Measurements from ENCODE around the gene AGPAT3.

AGPAT3 gene

DNA sequence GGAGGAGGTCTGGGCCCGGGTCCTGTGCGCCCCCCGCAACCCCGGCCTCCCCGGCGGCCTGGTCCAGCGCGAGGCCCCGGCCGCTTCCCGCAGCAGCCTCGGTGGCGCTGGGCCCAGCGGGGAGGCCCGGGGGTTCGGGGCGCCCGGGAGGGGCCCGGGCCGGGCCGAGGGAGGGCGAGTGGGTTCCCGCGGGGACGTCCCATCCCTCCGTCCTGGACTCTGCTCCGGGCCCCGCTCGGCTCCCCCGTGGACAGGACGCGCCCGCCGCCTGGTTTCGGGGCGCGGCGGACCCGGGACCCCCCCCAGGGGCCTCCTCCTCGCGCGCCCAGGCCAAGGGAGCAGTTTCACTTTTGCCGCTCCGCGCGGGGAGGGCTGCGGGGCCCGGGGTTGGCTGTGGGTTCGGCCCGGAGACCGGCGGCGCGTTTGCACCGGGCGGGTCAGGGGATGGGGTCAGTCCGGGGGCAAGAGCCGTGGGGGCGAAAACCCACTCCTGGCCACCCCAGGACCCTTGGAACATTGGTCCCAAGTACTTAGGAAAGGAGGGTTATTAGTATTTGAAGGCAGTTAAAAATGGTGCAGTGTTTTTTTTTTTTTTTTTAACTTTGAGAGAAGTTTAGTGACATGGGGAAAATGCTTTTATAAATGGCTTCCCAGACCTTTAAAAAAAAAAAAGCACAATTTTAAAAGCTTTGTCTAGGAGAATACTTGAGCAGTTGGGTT, 677 bp downstream of the AGPAT3 start:
- no peak for DNase-seq

DNA sequence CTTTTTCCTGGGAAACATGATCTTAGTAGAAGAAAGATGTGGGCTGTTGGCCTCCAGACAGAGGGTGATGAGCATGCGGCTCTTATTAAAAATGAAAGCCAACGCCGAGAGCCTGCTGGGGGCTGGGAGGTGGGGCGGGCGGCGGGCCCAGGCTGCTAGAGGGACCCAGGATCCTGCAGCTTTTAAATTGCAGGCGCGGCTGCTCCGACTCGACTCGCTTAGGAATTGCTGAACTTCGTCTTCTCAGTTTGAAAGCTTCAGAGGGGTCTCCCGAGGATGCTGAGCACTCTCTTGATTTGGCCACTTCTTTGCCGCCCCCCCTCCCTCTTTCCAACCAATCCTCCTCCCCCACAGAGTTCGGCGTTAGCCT, 1.2 kb downstream of the AGPAT3 start:
- DNase-seq = no peak

DNA sequence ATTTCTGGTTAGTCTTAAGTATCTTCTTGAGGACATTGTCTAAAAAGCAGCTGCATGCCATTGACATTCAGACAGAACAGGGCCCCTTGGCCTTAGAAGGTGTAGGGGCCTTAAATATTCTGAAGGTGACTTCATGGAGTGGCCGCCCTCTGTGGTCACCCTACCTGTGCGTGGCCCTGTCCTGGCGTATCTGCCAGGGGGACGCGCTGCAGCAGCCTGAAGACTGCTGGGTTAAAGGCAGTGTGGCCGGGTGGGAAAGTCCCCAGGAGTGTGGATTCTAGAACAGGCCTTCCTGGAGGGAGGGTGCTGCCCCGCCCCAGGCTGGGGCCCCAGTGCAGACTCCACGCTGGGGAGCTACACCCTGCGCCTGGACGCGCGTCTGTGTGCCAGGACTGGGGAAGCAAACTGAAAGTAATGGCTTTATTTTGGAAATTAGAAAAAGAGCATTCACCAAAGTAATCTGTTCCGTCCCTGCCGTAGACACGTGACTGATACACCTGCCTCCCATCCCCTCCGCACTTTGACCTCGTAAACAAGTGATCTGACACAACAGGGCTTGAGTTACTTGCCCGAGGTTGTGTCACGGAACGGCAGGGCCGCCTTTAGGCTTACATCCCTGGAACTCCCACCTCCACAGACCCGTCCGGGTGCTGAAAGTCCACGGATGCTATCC, 1.8 kb downstream of the AGPAT3 start:
- DNase-seq = no peak

DNA sequence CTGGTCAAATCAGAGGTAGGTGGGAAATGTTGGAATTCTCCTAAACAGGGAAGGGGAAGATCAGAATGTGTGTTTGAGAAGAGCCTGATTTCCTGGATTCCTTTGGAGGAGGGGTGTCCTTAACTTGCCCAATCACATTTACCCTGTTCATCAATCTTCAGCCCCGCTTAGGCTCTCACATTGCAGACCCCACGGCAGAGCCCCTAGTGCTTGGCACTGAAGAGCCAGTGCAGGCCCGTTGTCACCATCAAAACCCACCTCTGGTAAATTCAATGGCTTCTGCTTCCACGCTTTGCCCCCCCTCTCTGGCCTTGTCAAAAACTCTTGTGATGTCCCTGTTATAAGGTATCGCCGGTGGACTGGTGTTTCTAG, 2.3 kb downstream of the AGPAT3 start:
- DNase-seq = no peak

DNA sequence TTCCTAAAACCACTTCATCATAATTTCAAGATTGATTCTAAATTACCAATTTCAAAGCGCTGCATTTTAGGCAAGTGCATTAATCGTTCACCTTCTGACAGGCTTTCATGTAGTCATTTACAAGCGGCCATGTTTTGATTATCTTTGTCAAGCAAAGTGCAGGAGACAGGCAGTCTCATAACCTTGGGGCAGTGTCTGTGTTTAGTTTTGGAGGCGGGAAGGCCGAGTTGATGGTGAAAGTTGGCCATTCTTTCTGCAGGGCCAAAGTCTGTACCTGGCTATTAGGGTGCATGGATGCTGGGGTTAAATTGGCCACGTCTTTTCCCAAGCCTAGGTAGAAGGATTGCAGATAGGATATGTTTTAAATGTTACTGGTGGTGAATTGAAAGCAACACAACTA, 2.9 kb downstream of the AGPAT3 start:
- no peak for DNase-seq

DNA sequence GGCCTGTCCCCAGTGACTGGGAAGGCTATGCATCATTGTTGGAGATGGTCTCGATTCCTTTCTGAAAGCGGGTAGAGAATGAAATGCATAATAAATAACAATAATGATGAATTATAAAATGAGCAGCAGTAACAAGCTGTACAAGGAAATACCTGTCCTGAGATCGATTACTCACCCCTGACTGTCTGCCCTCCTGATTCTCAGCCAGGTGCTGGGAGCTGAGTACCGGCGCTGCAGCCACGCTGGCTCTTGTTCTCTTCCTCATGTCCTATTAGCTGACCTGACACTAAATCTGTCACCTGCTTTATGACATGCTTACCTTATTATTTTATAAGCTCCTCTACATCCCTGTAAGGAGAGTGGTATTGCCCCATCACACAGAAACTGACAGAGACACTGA, 3.4 kb downstream of the AGPAT3 start:
- no peak for DNase-seq

DNA sequence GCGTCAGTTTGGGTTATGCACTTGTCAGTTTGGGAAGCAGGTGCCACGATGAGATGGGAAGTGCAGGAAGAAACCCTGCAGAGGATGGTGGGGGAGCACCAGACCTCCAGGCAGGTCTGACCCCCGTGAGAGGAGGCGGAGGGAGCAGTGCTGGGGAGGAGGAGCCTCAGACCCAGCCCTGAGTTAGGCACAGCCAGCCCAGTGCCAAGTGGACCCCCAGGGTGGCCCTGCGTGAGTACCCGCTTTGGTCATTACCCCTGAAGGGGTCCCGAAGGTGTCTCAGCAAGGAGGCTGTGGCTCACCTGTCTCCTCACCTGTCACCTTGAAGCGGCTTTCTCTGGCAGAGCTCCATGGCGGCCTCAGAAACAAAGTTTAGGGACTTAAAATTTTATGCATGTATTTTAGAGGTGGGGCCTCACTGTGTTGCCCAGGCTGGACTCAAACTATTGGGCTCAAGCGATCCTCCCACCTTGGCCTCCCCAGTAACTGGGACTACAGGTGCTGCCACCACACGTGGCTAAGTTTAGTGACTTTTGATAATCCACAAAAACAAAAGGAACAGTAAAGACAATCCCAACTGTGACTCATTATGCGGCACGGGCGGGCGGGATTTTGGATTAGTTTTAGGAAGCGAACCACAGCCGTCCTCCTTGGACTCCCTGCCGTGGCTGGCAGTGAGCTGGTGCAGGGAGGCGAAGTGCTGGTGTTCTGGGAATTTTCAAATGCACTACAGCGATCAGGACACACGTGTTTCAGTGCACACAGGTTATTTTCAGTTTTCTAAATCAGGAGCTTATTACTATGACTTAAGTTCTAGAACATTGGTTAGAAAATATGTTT, 4.7 kb downstream of the AGPAT3 start:
- DNase-seq = no peak

DNA sequence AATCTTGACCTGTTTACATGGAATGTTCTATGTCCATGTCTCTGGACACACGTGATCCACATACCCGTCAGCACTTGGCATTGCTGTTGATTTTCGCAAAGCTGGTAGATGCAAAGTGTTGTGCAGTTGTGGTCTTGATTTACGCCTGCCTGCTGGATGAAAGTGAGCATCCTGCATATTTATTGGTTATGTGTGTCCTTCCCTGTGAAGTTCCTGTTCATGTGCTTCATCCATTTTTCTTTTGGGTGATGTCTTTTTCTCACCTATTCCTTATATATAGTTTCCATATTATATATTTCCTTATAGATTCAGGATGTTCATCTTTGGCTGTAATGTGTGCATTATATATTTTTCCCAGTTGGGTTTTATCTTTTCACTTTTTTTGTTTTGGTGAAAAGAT, 6.5 kb downstream of the AGPAT3 start:
- DNase-seq = no peak

DNA sequence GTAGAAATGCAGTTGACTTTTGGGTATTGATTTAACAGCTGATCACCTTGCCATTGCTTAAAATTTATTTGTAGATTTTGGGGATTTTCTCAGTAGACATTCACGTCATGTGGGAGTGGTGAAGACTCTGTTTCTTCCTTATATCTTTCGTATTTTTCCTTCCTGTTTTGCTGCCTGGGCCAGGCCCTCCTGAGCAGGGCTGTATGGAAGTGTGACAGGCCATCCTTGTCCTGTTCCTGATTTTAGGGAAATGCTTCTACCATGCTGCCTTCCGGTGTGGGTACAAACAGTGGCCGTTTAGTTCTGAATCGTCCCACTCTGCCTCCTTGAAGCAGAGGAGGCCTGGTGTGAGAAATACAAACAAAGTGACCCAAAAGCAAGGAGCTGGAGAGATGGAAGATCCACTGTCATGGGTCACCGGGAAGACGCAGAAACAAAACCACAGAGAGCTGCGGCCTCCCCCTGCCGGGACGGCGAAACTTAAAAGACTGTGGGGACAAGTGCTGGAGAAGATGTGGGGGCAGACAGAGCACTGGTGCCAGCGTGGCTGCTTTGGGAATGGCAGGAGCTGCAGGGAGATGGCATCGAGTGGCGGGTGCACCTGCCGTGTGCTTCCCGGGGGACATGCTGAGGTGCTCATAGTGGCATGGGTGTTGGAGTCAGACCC, 7.6 kb downstream of the AGPAT3 start:
- no peak for DNase-seq

DNA sequence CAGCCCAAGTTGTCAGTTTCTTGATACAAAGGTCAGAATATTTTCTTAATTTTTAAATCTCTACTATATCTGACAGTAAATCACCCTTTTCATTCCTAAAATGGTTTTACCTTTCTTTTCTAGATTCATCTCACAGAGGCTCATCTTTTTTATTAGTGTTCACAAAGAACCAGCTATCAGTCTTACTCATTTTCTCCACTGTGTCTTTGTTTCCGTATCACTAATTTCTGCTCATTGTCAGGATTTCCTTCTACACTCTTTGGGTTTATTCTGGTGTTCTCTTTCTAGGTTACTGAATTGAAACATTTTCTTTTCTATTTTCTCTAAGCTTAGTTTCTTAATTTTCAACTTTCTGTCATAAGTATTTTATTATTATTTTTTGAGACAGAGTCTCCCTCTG, 8.7 kb downstream of the AGPAT3 start:
- no peak for DNase-seq

DNA sequence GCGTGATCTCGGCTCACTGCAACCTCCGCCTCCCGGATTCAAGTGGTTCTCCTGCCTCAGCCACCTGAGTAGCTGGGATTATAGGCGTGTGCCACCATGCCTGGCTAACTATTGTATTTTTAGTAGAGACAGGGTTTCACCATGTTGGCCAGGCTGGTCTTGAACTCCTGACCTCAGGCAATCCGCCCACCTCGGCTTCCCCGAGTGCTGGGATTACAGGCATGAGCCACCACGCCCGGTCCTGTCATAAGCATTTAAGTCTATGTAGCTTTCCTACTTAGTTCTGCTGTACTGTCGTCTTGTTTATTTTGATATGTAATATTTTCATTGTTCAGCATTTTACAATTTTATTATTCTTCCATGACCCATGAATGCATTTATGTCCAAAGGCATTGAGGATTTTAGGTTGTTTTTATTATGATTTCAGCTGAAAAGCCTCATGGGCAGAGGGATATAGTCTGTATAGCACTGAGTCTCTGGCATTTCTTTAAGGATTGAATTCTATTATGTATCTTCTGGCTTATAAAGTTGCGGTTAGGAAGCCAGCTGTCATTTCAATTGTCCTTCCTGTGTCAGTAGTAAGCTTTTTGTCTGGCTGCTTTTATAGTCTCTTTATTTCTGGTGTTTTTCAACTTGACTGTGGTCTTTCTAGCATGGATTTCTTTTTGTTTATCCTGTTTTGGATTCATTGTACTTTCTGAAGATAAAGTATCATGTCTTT, 9.2 kb downstream of the AGPAT3 start:
- DNase-seq = no peak

DNA sequence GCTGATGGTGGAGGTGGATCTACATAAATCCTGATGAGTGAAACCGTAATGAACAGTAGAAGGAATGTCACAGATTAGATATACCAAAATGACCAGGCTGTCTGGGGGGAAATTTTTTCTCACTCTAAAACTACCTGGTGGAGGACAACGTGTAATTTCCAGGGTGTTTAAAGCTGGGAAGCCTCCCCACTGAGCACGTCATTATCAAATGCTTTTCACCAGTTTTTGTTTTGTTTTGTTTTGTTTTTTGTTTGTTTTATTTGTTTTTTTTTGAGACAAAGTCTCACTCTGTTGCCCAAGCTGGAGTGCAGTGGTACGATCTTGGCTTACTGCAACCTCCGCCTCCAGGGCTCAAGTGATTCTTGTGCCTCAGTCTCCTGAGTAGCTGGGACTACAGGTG, 11.6 kb downstream of the AGPAT3 start:
- DNase-seq = no peak

DNA sequence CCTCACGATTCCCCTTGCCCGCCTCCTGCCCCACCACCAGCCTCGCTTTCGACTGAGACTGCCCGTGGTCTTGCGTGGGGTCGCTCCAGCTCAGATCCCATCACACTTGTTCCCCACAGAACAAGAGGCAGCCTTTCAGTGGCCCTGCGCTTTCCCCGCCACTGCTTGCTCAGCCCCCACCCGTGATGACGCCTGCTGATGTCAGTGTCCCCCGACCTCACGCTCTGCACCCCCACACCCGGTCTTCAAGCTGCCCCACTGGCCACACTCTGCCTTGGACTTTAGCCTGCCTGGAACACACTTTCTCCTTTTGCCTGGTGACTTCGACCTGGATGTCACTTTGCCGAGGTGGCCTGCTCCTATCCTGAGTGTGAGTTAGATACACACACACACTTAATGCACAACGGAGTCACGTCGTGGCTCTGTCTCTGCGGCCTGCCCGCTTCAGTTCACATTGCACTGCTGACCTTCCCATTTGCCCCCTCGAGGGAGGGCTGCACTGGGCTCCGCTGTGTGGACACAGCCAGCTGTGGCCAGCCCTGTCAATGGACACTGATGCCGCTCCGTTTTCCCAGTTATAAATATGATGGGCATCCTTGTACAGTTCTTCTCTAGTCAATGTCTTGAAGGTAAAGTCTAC, 13.0 kb downstream of the AGPAT3 start:
- DNase-seq = no peak

DNA sequence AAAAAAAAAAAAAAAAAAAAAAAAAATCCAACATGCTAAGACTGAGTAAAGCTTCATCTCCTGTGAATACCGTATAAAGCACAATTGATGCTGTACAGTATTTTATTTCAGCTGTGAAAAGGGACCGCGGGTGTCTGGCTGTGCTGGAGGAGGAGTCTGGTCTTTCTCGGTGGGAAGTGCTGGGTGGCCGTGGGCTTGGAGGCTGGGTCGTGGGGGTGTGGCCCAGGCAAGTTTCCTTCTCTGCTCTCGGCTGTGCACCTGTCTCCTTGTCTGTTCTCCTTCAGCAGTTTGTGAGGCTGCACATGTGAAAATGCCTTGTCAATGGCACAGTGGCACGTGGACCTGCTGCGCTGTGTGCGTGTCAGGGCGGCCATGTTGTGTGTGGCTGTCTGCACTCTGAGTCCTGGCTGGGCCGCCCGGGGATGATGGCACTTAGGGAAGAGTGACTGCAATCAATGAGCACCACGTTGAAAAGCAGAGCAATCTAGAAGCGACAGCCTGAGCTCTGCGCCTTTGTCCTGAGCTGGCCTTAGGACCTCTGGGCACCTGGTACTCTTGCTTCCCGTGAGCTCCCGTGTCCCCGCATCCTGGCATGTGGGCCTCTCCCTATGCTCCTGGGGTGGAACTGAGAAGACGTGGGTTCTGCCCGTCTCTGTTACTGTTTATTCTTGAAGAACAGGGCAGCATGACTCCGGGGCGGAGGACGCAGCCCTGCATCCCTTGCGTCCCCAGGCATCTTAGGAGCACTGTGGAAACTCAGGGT, 14.5 kb downstream of the AGPAT3 start:
- DNase-seq = no peak

DNA sequence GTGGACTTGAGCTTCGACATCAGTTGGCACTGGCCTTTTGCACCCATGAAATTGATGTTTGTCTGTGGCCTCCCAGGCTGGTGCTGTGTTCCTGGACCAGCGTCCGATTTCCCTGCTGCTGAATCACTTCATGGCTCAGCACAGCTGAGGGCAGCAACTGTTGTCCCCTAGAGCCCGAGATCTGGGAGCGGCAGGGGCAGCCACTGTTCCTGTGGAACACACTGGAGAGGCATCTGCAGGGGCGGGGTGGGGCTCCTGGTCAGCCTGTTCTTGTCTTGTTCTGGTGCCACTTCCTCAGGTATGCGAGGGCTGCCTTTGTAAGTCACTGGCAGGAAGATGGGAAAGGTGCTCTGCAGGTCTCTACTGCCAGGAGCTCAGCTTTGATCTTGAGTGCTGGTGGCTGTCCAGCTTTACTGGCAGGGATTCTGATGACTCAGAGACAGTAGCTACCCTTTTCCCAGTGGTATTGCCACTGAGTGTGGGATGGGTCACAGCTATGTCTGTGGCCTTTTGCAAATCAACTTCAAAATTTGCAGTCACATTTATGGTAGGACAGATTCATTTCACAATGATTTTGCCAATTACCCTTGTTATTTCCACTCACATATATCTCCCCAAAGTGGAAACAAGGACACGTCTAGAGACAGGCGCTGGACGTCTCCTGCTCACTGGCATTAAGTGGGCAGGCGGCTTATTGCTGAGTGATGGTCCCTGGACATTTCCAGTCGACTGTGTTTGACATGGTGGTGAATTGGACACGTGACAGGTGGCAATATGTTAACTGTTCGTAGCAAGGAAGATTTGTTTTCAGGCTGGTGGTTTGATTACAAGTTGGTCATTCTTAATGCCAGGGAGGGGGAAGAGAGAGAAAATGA, 15.3 kb downstream of the AGPAT3 start:
- DNase-seq = no peak

DNA sequence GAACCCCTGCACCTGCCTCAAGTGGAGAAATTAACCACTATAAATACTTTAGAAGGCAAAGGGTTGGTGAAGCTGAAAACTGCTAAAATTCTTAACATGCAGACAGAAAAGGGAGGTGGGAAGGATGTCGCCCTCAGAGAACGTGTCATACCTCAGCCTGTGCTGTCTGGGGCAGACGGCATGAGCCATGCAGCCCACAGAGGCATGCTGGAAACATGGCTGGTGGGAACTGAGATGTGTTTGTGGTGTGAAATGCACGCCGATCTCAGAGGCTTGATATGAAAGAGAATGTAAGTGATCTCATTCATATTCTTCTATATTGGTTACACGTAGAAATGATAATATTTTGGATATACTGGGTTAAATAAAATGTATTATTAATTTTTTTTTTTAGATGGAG, 16.3 kb downstream of the AGPAT3 start:
- no peak for DNase-seq

DNA sequence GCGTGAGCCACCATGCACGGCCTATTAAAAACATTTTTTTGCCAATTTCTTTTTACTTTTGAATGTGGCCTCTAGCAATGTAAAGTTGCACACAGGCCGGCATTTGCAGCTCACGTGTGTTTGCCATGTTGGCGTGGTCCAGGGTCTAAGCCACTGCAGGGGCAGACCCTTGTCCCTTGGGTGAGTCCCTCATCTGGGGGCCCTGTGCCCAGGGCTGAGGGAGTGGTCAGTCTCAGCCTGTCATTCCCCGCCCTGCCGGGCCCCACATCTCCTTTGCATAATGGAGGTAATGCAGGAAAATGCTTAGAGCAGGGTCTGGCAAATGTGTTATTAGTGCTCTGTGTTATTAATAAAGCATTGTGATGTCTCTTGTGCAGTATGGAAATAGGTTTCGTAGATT, 16.9 kb downstream of the AGPAT3 start:
- DNase-seq = no peak

DNA sequence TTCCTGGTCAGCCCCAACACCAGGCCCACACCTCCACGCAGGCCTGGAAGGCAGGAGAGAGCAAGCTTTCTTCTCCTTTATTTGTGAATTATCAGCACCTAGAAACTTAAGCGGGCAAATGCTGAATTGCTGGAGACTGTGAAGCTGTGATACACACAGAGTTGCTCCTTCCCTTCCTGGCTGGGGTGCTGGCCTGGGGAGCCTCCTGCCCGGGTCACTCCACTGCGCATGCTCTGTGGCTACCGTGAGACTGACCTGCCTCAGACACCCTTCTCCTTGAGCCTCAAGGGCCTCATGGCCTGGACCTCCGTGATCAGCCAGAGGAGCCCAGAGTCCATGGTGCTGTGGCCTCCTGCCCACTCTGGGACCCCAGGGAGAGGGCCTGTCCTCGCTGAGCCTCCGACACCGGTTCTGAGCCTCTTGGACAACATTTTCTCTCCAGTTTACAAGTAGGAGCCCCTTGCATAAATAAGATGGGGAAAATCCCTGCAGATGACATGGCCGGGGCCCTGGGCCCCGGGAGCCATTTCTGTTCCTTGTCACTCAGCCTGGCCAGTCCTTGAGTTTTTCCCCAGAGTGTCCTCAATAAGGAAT, 18.0 kb downstream of the AGPAT3 start:
- DNase-seq = no peak

DNA sequence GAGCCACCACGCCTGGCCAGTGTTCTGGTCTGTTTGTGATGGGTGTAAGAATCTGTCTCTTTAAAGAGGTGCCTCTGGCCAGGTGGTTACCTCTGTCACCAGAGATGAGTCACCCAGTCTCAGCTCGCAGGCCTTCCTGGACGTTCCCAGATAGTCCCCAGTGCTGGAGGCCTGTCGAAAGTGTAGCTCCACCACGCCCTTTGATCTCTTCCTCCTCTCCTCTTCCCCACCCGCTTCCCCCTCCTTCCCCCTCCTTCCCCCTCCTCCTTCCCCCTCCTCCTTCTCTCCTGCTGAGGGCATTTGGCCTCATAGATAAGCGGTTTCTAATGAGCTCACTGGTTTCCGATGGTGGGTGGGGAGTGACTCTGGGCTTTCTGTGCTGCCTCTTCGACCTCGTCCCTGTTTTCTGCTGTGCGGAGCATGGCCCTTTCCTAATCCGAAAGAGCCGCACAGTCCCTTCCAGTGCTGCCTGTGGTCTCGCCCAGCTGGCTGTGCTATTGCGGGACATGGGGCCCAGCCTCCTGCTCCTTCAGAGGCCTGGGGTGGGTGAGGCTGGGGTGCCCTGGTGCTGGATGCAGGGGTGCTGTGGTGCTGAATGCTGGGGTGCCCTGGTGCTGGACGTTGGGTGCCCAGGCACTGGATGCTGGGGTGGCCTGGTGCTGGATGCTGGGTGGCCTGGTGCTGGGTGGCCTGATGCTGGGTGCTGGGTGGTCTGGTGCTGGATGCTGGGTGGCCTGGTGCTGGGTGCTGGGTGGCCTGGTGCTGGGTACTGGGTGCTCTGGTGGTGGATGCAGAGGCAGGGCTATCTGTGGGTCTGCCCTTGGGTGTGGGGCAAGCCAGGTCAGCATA, 19.2 kb downstream of the AGPAT3 start:
- DNase-seq = no peak
